ENCODE measurements around the gene ST8SIA5.

Gene ST8SIA5

DNA sequence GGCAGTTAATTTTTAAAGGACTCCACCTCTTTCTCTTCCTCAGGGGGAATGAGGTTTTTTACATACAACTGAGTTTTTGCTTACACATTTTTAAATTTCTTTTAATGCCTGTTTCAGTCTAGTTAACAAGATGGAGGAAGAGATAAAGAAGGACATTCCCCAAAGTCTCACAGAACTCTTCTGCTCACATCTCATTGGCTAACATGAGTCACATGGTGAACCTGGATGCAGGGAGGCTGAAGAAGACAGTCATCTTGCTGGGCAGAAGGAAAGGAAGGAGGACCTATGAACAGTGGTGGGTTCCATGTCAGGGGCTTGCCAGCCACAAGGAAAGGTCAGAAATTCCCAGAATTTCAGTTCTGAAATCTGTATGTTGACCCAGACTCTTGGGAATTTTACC is 10.4 kb upstream of the ST8SIA5 start:
- TF ChIP-seq CEBPB (IDR thresholded peaks at IDR 0.05): no peak
- no peak for TF ChIP-seq EGR1 (IDR thresholded peaks at IDR 0.05)
- TF ChIP-seq, protein P1, sequence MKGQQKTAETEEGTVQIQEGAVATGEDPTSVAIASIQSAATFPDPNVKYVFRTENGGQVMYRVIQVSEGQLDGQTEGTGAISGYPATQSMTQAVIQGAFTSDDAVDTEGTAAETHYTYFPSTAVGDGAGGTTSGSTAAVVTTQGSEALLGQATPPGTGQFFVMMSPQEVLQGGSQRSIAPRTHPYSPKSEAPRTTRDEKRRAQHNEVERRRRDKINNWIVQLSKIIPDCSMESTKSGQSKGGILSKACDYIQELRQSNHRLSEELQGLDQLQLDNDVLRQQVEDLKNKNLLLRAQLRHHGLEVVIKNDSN (IDR thresholded peaks at IDR 0.05): peak; percentile 52; the same call in 1 of the 2 replicates
- TF ChIP-seq NFIC (IDR thresholded peaks at IDR 0.05): no peak
- no peak for TF ChIP-seq FOXM1 (IDR thresholded peaks at IDR 0.05; ENCODE audit: borderline replicate concordance, low read depth)
- TF ChIP-seq TEAD4 (IDR thresholded peaks at IDR 0.05): no peak
- TF ChIP-seq CREB1 (IDR thresholded peaks at IDR 0.05; ENCODE audit: low read depth): no peak
- TF ChIP-seq RAD21 (IDR thresholded peaks at IDR 0.05; ENCODE audit: low read depth): no peak

DNA sequence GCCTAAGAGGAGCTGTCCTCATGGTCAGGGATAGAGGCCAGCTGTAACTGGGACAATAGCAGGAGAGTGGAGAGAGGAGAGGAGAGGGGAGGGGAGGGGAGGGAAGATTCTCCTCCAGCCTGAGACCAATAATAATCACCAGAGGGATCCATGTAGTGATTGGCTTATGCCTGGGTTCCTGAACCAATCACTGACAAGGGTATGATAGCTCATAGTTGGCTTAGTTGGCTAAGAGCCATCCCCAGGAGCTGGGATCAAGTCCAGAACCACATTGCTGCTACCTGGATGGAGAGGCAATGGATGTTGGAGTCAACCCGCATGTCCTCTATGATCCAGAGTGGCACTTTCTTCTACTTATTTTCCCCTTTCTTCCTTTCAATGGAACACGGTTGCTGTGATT is 7.7 kb upstream of the ST8SIA5 start:
- TF ChIP-seq TAF1 (IDR thresholded peaks at IDR 0.05; ENCODE audit: low read depth): no peak
- TF ChIP-seq, protein P1 (IDR thresholded peaks at IDR 0.05): no peak
- no peak for TF ChIP-seq EGR1 (IDR thresholded peaks at IDR 0.05)
- no peak for TF ChIP-seq TCF12 (IDR thresholded peaks at IDR 0.05; ENCODE audit: low read depth)
- TF ChIP-seq CREB1 (IDR thresholded peaks at IDR 0.05; ENCODE audit: low read depth): no peak
- no peak for TF ChIP-seq ZBTB7A (IDR thresholded peaks at IDR 0.05; ENCODE audit: low read depth)
- TF ChIP-seq, protein P2, sequence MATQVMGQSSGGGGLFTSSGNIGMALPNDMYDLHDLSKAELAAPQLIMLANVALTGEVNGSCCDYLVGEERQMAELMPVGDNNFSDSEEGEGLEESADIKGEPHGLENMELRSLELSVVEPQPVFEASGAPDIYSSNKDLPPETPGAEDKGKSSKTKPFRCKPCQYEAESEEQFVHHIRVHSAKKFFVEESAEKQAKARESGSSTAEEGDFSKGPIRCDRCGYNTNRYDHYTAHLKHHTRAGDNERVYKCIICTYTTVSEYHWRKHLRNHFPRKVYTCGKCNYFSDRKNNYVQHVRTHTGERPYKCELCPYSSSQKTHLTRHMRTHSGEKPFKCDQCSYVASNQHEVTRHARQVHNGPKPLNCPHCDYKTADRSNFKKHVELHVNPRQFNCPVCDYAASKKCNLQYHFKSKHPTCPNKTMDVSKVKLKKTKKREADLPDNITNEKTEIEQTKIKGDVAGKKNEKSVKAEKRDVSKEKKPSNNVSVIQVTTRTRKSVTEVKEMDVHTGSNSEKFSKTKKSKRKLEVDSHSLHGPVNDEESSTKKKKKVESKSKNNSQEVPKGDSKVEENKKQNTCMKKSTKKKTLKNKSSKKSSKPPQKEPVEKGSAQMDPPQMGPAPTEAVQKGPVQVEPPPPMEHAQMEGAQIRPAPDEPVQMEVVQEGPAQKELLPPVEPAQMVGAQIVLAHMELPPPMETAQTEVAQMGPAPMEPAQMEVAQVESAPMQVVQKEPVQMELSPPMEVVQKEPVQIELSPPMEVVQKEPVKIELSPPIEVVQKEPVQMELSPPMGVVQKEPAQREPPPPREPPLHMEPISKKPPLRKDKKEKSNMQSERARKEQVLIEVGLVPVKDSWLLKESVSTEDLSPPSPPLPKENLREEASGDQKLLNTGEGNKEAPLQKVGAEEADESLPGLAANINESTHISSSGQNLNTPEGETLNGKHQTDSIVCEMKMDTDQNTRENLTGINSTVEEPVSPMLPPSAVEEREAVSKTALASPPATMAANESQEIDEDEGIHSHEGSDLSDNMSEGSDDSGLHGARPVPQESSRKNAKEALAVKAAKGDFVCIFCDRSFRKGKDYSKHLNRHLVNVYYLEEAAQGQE (IDR thresholded peaks at IDR 0.05; ENCODE audit: low read depth): no peak
- TF ChIP-seq RAD21 (IDR thresholded peaks at IDR 0.05; ENCODE audit: low read depth): no peak
- TF ChIP-seq EP300 (IDR thresholded peaks at IDR 0.05; ENCODE audit: borderline replicate concordance): no peak
- TF ChIP-seq CEBPB (IDR thresholded peaks at IDR 0.05): no peak
- no peak for TF ChIP-seq NFIC (IDR thresholded peaks at IDR 0.05)
- no peak for TF ChIP-seq YY1 (IDR thresholded peaks at IDR 0.05; ENCODE audit: low read depth)
- no peak for TF ChIP-seq TEAD4 (IDR thresholded peaks at IDR 0.05)
- no peak for TF ChIP-seq FOXM1 (IDR thresholded peaks at IDR 0.05; ENCODE audit: borderline replicate concordance, low read depth)
- TF ChIP-seq, protein P3, sequence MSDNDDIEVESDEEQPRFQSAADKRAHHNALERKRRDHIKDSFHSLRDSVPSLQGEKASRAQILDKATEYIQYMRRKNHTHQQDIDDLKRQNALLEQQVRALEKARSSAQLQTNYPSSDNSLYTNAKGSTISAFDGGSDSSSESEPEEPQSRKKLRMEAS (IDR thresholded peaks at IDR 0.05): no peak

DNA sequence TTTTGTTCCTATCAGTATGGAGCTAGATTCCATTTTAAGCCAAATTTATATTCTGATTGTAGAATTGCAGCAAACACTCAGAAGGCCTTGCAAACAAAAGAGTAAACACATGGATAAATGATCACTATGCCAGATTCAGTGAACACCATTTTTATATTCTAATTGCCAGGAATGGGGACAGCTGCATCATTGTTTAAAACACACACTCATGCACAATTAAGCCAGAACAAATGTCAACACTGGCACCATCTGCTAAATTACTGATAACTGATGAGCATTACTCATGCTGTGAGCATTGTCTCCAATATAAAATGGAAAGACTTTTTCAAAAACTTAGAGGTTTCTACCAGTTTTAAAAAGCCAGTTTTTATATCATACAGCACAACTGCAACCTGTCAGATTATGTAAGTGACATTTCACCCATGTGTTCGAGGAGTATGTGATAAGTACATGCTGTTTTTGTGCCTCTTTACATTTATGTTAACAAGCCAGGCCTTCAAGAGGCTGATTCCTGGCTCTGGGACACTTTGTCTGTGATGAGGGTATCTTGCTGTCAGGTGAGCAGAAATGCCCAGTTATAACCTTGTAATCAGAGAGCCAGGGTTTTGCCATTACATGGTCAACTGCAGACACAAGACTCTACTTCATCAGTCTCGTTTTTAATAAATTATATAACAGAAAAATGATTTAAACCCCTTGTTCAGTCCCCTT is 4.4 kb upstream of the ST8SIA5 start:
- TF ChIP-seq, protein P3 (IDR thresholded peaks at IDR 0.05): no peak
- TF ChIP-seq EGR1 (IDR thresholded peaks at IDR 0.05) (no peak), FOXM1 (IDR thresholded peaks at IDR 0.05; ENCODE audit: borderline replicate concordance, low read depth) (no peak), RAD21 (IDR thresholded peaks at IDR 0.05; ENCODE audit: low read depth) (no peak), ZBTB7A (IDR thresholded peaks at IDR 0.05; ENCODE audit: low read depth) (no peak), TEAD4 (IDR thresholded peaks at IDR 0.05) (no peak), YY1 (IDR thresholded peaks at IDR 0.05; ENCODE audit: low read depth) (no peak), NFIC (IDR thresholded peaks at IDR 0.05) (no peak), TCF12 (IDR thresholded peaks at IDR 0.05; ENCODE audit: low read depth) (no peak), TAF1 (IDR thresholded peaks at IDR 0.05; ENCODE audit: low read depth) (no peak), CEBPB (IDR thresholded peaks at IDR 0.05) (no peak), EP300 (IDR thresholded peaks at IDR 0.05; ENCODE audit: borderline replicate concordance) (no peak), CREB1 (IDR thresholded peaks at IDR 0.05; ENCODE audit: low read depth) (no peak)
- TF ChIP-seq, protein P2 (IDR thresholded peaks at IDR 0.05; ENCODE audit: low read depth): no peak
- TF ChIP-seq, protein P1 (IDR thresholded peaks at IDR 0.05): no peak

DNA sequence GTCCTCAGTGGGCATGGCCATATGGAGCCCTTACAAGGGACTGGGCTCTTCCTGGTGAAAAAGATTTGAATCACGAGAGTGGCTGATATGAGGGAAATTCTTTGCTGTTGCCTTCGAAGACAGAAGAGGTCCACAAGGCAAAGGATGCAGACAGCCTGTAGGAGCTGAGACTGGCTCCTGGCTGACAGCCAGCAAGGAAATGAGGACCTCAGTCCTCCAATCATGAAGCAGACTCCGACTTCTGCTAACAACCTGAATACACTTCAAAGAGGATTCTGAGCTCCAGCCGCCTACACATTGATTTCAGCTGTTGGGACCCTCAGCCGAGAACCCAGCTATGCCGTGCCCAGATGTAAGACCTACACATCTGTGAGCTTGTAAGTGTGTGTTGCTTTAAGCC is 3.0 kb upstream of the ST8SIA5 start:
- TF ChIP-seq CEBPB (IDR thresholded peaks at IDR 0.05) (no peak), TCF12 (IDR thresholded peaks at IDR 0.05; ENCODE audit: low read depth) (no peak), ZBTB7A (IDR thresholded peaks at IDR 0.05; ENCODE audit: low read depth) (no peak), TAF1 (IDR thresholded peaks at IDR 0.05; ENCODE audit: low read depth) (no peak), CREB1 (IDR thresholded peaks at IDR 0.05; ENCODE audit: low read depth) (no peak), EP300 (IDR thresholded peaks at IDR 0.05; ENCODE audit: borderline replicate concordance) (no peak), EGR1 (IDR thresholded peaks at IDR 0.05) (no peak)

DNA sequence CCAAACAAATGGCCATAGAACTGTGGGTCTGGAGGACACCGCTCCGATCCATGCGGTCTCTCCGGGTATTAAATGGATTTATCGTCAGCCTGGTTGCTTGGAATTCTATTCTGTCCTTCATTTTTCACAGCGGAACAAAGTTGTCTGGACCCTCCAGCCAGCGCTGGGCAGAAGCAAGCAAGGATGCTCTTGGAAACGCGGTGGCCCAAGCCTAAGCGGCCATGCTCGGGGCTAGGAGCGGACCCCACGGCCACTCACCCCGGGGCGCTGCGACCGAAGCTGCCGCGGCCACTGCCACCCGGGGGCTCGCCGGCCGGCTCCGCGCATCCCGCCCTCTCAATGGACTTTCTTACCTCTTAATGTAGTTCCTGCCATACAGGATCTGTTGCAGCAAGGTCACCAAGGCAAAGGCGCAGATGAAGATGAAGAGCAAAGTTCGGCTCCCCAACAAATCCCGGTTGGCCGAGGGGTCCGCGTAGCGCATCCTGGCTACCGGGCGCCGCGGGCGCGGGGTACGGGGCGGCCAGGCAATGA is 761 bp downstream of the ST8SIA5 start:
- TF ChIP-seq NFIC (IDR thresholded peaks at IDR 0.05) (no peak), CREB1 (IDR thresholded peaks at IDR 0.05; ENCODE audit: low read depth) (no peak), FOXM1 (IDR thresholded peaks at IDR 0.05; ENCODE audit: borderline replicate concordance, low read depth) (no peak), RAD21 (IDR thresholded peaks at IDR 0.05; ENCODE audit: low read depth) (no peak), TEAD4 (IDR thresholded peaks at IDR 0.05) (no peak), CEBPB (IDR thresholded peaks at IDR 0.05) (no peak), ZBTB7A (IDR thresholded peaks at IDR 0.05; ENCODE audit: low read depth) (no peak), EP300 (IDR thresholded peaks at IDR 0.05; ENCODE audit: borderline replicate concordance) (no peak), EGR1 (IDR thresholded peaks at IDR 0.05) (no peak), YY1 (IDR thresholded peaks at IDR 0.05; ENCODE audit: low read depth) (no peak), TAF1 (IDR thresholded peaks at IDR 0.05; ENCODE audit: low read depth) (no peak), TCF12 (IDR thresholded peaks at IDR 0.05; ENCODE audit: low read depth) (no peak)
- TF ChIP-seq, protein P2 (IDR thresholded peaks at IDR 0.05; ENCODE audit: low read depth): no peak
- TF ChIP-seq, protein P1 (IDR thresholded peaks at IDR 0.05): no peak
- TF ChIP-seq, protein P3 (IDR thresholded peaks at IDR 0.05): no peak
